Aortic smooth muscle cell (primary cell): ENCODE results near the gene UBTF. TPM values are rescaled to one million over a fixed set of nuclear protein-coding genes. Genes with fewer than 3 reads are reported as not detected.

Experiments used
- total RNA-seq: library from RNA; depleted of rRNA; stranded (reverse); fragments of >200 nt; gene quantifications from 2 replicates; pipeline ENCODE4 v1.2.3, GENCODE V29; 2014

The UBTF gene, protein sequence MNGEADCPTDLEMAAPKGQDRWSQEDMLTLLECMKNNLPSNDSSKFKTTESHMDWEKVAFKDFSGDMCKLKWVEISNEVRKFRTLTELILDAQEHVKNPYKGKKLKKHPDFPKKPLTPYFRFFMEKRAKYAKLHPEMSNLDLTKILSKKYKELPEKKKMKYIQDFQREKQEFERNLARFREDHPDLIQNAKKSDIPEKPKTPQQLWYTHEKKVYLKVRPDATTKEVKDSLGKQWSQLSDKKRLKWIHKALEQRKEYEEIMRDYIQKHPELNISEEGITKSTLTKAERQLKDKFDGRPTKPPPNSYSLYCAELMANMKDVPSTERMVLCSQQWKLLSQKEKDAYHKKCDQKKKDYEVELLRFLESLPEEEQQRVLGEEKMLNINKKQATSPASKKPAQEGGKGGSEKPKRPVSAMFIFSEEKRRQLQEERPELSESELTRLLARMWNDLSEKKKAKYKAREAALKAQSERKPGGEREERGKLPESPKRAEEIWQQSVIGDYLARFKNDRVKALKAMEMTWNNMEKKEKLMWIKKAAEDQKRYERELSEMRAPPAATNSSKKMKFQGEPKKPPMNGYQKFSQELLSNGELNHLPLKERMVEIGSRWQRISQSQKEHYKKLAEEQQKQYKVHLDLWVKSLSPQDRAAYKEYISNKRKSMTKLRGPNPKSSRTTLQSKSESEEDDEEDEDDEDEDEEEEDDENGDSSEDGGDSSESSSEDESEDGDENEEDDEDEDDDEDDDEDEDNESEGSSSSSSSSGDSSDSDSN
- total RNA-seq = 58.3 and 62.9 TPM in 2 replicates

DNA sequence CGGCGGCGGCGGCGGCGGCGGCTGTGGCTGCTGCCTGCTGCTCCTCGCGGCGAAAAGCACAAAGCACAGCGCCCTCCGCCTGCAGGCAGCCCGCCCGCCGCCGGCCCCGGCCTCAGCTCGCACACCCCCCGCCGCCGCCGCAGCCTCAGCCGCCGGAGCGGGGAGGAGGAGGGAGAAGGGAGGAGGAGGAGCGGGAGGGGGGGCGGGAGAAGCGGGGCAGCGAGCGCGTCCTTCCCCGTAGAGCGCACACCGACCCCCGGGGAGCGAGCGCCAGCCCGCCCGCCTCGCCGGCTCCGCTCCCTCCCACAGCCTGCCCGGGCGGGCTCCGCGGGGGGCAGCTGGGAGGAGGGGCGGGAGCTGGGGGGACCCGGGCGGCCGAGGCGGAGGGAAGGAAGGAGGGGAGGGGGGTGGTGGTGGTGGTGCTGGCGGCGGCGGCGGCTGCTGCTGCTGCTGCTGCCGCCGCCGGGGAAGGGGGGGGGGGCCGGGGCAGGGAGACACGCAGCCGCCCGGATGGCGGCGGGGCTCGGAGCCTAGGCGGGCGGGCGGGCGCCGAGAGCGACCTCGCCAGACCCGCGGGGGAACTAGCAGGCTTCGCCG lies at the start of gene UBTF:
Gene UBTF (minus strand): TSS at position 60 of the 597 bp plus-strand sequence. CDS start 1,446 bp downstream, outside the sequence.

DNA sequence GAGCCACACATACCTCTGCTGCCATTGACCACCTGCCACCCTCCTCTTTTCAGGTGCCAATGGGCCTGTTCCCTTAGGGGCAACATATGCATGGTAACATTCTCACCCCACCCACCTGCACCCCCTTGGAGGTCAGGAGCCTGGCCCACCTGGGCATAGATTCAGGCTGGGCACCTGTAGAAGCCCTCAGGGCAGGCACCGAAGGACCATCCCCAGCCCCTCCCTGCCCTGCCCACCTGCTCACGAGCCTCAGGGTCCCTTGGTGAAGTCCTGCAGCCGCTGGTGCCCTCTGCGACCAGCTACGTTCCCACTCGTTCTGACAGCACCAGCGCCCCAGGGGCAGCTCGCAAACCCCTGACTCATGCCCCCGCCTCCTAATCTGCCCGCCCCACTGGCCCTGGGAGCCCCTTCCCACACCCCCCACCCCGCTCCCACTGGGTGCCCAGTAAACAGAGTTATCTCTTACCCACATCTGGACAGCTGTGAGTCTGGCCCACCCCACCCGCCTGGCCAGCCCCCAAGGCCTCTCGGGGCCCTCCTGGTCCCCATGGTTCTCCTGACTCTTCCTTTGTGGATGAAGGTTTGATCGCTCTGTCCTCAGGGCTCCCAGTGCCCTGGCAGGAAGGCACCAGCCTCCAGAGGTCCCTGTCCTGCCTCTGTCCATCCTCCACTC lies 48.5 kb upstream of the UBTF start, which contains the start of gene SLC4A1:
Gene SLC4A1 (minus strand): TSS at position 318 of the 673 bp plus-strand sequence. CDS start 5,269 bp downstream, outside the sequence.

DNA sequence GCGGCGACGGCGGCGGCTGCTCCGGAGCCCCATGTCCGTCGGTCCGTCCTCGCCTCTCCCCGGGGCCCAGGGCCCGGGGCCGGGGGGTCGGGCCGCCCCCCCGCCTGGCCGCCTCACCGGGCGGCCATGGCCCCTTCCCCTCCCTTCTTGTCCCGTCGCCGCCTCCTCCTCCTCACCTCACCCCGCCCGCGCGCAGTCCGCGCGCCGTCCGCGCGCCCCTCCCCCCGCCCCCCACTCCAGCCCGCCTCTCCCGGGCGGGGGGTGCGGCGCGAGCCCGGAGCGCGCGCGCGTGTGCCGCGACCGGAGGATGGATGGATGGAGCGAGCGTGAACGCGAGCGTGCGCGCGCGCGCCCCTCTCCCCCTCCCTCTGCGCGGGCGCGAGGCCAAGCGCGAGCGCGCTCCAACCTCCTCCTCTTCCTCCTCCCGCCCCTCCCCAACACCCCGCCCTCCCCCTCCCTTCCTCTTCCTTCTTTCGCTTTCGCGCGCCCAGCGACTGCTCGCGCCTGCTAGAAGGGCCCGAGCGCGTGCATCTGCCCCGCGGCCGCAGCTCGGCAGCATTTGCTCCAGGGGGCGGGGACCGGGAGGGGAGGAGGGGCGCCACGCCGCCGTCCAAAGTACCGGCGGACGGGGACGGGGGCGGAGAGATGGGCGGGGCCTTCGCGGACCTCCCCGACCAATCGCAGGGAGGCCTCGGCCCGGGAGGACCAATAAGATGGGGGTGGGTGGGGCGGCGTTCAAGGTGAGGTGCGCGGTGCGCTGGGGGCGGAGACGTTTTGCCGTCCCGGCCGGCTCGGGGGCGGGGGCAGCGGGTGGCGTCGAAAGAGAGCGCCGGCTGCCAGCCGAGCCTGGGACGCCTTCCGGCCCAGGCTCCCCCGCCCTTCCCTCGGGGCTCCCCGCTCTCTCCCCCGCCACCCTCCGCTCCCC lies 19.7 kb downstream of the UBTF start, which contains the start of gene ATXN7L3:
Gene ATXN7L3 (minus strand): TSS at position 332 of the 925 bp plus-strand sequence. CDS start 1,814 bp downstream, outside the sequence.

DNA sequence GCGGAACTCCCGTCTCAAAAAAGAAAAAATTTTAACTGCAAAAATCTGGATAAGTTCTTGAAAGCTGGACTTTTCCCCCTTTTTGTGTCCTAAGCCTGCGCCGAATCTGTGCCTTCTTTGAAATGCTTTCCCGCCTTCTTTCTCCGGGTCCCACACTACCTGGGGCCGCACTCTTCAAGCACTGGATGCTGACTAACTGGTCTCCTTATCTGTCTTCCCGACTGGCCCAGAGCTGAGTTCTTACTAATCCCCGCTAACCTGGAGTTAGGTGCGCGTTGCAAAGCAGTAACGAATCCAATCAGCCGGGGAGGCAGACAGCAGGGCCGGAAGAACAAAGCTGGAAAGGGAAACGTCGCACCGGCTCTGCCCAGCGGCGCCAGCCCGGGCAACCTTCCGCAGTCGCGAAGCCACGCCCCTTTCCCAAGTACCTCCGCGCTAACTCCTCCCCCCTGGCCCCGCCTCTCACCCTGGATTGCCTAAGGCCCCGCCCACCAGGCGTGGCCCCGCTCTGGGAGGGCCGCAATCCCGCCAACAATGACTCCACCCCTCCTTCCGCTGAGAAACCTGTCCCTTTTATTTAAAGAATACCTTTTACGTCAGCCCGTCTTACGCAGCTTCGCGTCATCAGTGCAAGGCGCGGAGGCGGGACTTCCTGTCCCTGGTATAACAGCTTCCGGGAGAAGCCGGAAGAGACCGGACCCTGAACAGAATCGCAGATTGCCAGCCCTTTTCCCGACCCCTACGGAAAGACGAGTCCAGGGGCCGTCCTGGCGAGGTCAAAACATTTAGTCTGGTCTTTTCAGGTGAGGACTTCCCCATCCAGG lies 33.0 kb downstream of the UBTF start, which contains the start of gene TMUB2:
Gene TMUB2 (plus strand): TSS at position 666 of the 824 bp plus-strand sequence. CDS start 737 bp downstream, outside the sequence.

DNA sequence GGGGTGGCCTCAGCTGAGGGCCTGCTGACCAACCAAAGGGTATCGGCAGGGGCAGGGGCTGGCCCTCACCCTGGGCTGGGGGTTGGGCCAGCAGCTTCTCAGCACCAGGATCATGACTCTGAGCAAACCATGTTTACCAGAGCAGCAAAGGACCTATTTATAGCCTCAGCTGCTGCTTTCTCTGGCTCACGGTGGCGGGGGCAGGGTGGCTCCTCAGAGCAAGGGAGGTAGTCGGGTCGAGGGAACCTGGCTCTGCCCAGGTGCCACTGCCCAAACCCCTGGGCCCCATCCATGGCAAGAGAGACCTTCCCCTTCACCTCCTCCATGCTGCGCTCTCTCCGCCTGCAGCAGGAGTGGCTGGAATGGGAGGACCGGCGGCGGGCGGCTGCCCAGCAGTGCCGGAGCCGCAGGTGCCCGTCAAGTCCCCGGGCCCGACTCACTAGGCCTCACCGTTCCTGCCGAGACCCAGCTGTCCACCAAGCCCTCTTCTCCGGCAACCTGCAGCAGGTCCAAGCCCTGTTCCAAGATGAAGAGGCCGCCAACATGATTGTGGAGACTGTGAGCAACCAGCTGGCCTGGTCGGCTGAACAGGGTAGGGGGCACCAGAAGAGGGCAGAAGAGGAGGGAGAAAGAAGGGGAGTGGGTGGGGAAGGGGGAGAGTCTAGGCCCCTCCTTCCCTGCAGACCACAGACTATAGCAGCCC lies 48.8 kb downstream of the UBTF start, which contains the start of gene ASB16:
Gene ASB16 (plus strand): TSS at position 206 of the 703 bp plus-strand sequence. CDS start 86 bp downstream, at position 292.

Other genes with a start within 250 kb of the UBTF start
- 0.93 and 1.3 TPM in 2 replicates for gene NAGS, start 215.1 kb downstream of the UBTF start, total RNA-seq
- gene TMEM101, start 204.7 kb downstream of the UBTF start, total RNA-seq = 63.7 and 71.7 TPM in 2 replicates
- 22.7 and 25.5 TPM in 2 replicates for gene LSM12, start 153.0 kb downstream of the UBTF start, total RNA-seq
- 18.0 and 24.6 TPM in 2 replicates for gene G6PC3, start 148.9 kb downstream of the UBTF start, total RNA-seq
- 51.0 and 88.3 TPM in 2 replicates for gene HDAC5, start 96.0 kb downstream of the UBTF start, total RNA-seq
- gene HROB, start 77.7 kb downstream of the UBTF start, total RNA-seq = 1.1 and 2.2 TPM in 2 replicates
- 0.13 and 0.44 TPM in 2 replicates for gene ASB16, start 49.0 kb downstream of the UBTF start, total RNA-seq
- gene TMUB2, start 32.7 kb downstream of the UBTF start, total RNA-seq = 23.5 and 25.2 TPM in 2 replicates
- gene ATXN7L3, start 19.8 kb downstream of the UBTF start, total RNA-seq = 31.8 and 32.4 TPM in 2 replicates
- gene SLC4A1, start 48.5 kb upstream of the UBTF start, total RNA-seq = not detected in 2 replicates
- 0.13 and 0.31 TPM in 2 replicates for gene RUNDC3A, start 88.9 kb upstream of the UBTF start, total RNA-seq
- 60.7 and 67.2 TPM in 2 replicates for gene SLC25A39, start 105.1 kb upstream of the UBTF start, total RNA-seq
- 240 and 273 TPM in 2 replicates for gene GRN, start 125.6 kb upstream of the UBTF start, total RNA-seq
- gene FAM171A2, start 144.2 kb upstream of the UBTF start, total RNA-seq = 0.79 and 0.81 TPM in 2 replicates
- under 0.01 TPM in 1 of 2 replicates, not detected in the other for gene ITGA2B, start 170.0 kb upstream of the UBTF start, total RNA-seq